Nephron progenitor cell (in vitro differentiated cells): ENCODE results near the gene PGBD5.
A peak's percentile ranks its signal among the peaks of the same experiment; 100 is the strongest.
"Not testable (repeated sequence)": the region's sequence is repeated elsewhere in the genome, so short reads cannot be mapped to it uniquely, and the experiment has no call there.

Experiments
- DNase-seq: peaks from one replicate; pipeline ENCODE4 v3.0.0; 2021
- H3K27ac Mint-ChIP-seq: 2 replicates; pipeline ENCODE4 v1.8.0; 2021; ENCODE audit warnings: mild to moderate bottlenecking, moderate library complexity, mixed read lengths
- H3K27me3 Mint-ChIP-seq: 2 replicates; pipeline ENCODE4 v1.8.0; 2021; ENCODE audit warnings: mild to moderate bottlenecking, low read depth, mixed read lengths; ENCODE audit not compliant: poor library complexity
- H3K36me3 Mint-ChIP-seq: 2 replicates; pipeline ENCODE4 v1.8.0; 2021; ENCODE audit warnings: low read depth, mixed read lengths
- H3K4me1 Mint-ChIP-seq: 2 replicates; pipeline ENCODE4 v1.8.0; 2021; ENCODE audit warnings: mixed read lengths
- H3K4me3 Mint-ChIP-seq: 2 replicates; pipeline ENCODE4 v1.8.0; 2021; ENCODE audit warnings: mild to moderate bottlenecking, moderate library complexity, mixed read lengths
- H3K9me3 Mint-ChIP-seq: 2 replicates; pipeline ENCODE4 v1.8.0; 2021; ENCODE audit warnings: mild to moderate bottlenecking, moderate library complexity, mixed read lengths
- TF ChIP-seq, protein P1 (sequence below): fragments of 200-600 bp; sonication (generic); IDR thresholded peaks from 2 replicates; pipeline ENCODE4 v1.5.0; 2021; ENCODE audit warnings: antibody characterized with exemption

PGBD5 gene

GRCh38 chr1:230426246-230427093, at the start of gene PGBD5:
TSS of gene PGBD5 (minus strand) at chr1:230426332. CDS start at chr1:230425928, 404 bp downstream.
- Mint-ChIP-seq H3K4me3 (peak within 1 kb of the TSS; percentile 77), H3K4me1 (peaks cover 24% of the 10 kb centered on the region), H3K9me3 (peaks cover 2% of the 10 kb centered on the region), H3K36me3 (no peaks in the 10 kb centered on the region), H3K27me3 (peaks cover 67% of the 10 kb centered on the region), H3K27ac (no peak within 1 kb of the TSS)
- TF ChIP-seq, protein P1, sequence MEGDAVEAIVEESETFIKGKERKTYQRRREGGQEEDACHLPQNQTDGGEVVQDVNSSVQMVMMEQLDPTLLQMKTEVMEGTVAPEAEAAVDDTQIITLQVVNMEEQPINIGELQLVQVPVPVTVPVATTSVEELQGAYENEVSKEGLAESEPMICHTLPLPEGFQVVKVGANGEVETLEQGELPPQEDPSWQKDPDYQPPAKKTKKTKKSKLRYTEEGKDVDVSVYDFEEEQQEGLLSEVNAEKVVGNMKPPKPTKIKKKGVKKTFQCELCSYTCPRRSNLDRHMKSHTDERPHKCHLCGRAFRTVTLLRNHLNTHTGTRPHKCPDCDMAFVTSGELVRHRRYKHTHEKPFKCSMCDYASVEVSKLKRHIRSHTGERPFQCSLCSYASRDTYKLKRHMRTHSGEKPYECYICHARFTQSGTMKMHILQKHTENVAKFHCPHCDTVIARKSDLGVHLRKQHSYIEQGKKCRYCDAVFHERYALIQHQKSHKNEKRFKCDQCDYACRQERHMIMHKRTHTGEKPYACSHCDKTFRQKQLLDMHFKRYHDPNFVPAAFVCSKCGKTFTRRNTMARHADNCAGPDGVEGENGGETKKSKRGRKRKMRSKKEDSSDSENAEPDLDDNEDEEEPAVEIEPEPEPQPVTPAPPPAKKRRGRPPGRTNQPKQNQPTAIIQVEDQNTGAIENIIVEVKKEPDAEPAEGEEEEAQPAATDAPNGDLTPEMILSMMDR: no peak
- DNase-seq: peak; percentile 96

- not testable (repeated sequence) for H3K4me1 Mint-ChIP-seq, DNase-seq, H3K27ac Mint-ChIP-seq, H3K36me3 Mint-ChIP-seq, H3K4me3 Mint-ChIP-seq
- peaks cover 33% of the 10 kb centered on the region for H3K9me3 Mint-ChIP-seq
- H3K27me3 Mint-ChIP-seq: peaks cover 34% of the 10 kb centered on the region
Measured at GRCh38 chr1:230474924-230475323, 48.8 kb upstream of the PGBD5 start.

- H3K36me3 Mint-ChIP-seq: not testable (repeated sequence)
Measured at GRCh38 chr1:230470750-230471149, 44.6 kb upstream of the PGBD5 start.

DNA sequence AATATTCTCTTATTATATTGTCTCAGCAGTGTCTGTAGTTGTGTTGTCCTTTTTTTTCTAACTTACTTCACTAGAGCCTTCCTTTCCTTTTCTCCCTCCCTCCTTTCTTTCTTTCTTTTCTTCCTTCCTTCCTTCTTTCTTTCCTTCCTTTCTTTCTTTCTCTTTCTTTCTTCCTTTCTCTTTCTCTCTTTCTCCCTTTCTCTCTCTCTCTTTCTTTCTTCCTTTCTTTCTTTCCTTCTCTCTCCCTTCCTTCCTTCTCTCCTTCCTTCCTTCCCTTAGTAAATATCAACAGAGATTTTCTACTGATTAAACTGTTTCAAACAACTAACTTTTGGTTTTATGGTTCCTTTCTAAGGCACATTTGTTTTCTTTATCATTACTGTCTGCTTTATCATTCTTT, 43.1 kb upstream of the PGBD5 start:
- H3K4me1 Mint-ChIP-seq: peaks cover 9% of the 10 kb centered on the region
- no peaks in the 10 kb centered on the region for H3K36me3 Mint-ChIP-seq
- DNase-seq: no peak
- TF ChIP-seq, protein P1: no peak
- no peak overlapping the region for H3K27ac Mint-ChIP-seq
- peaks cover 18% of the 10 kb centered on the region for H3K27me3 Mint-ChIP-seq
- H3K4me3 Mint-ChIP-seq: no peak overlapping the region
- peaks cover 44% of the 10 kb centered on the region for H3K9me3 Mint-ChIP-seq

More at GRCh38 chr1:230470750-230471149, 44.6 kb upstream of the PGBD5 start:
- not testable (repeated sequence) for H3K4me1 Mint-ChIP-seq, H3K27ac Mint-ChIP-seq, H3K4me3 Mint-ChIP-seq, DNase-seq
- Mint-ChIP-seq H3K27me3 (peaks cover 18% of the 10 kb centered on the region), H3K9me3 (peaks cover 44% of the 10 kb centered on the region)

- DNase-seq: no peak
- Mint-ChIP-seq H3K9me3 (peaks cover 25% of the 10 kb centered on the region), H3K36me3 (no peaks in the 10 kb centered on the region), H3K4me1 (peaks cover 9% of the 10 kb centered on the region), H3K4me3 (no peak overlapping the region), H3K27ac (no peak overlapping the region), H3K27me3 (peaks cover 8% of the 10 kb centered on the region)
- TF ChIP-seq, protein P1: no peak
Measured at GRCh38 chr1:230465691-230466090, 39.6 kb upstream of the PGBD5 start.

DNA sequence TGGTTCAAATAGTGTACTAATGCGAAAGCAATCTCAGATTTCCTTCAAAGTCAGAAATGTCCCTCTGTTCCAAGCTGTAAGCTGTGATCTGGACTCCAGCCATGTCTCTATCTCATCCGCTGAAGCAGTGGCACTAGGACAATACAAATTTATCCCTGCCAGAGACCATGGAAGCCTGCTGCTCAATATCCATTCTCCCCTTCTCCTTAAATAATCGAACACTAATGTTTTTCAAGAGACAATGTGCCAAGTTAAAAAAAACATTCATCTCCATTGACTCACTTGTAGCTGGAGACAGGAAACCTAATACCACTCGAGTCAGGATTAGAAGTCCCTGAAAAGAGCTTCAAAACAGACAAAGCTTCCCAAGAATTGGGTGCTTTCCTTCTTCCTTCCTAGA, 38.5 kb upstream of the PGBD5 start:
- Mint-ChIP-seq H3K27me3 (peaks cover 12% of the 10 kb centered on the region), H3K4me1 (peaks cover 9% of the 10 kb centered on the region), H3K9me3 (peaks cover 17% of the 10 kb centered on the region), H3K27ac (no peak overlapping the region), H3K36me3 (no peaks in the 10 kb centered on the region), H3K4me3 (no peak overlapping the region)
- no peak for DNase-seq
- TF ChIP-seq, protein P1: no peak

GRCh38 chr1:230463760-230464159, 37.6 kb upstream of the PGBD5 start:
- H3K4me1 Mint-ChIP-seq: peaks cover 9% of the 10 kb centered on the region
- DNase-seq: no peak
- TF ChIP-seq, protein P1: no peak
- H3K27me3 Mint-ChIP-seq: peaks cover 9% of the 10 kb centered on the region
- peaks cover 10% of the 10 kb centered on the region for H3K9me3 Mint-ChIP-seq
- H3K27ac Mint-ChIP-seq: no peak overlapping the region
- no peak overlapping the region for H3K4me3 Mint-ChIP-seq
- H3K36me3 Mint-ChIP-seq: no peaks in the 10 kb centered on the region
